Retina (tissue), 1 donor: Measurements from ENCODE around the gene MPZ.
"Not testable (repeated sequence)": the region's sequence is repeated elsewhere in the genome, so short reads cannot be mapped to it uniquely, and the experiment has no call there.

Source experiments
- DNase-seq: peaks from one replicate; pipeline ENCODE4 v3.0.0-alpha.2; 2016

Gene MPZ

GRCh38 chr1:161299347-161299746 is 10.4 kb downstream of the MPZ start:
- DNase-seq, result no peak

- DNase-seq, result no peak
These were observed 11.7 kb downstream of the MPZ start for GRCh38 chr1:161298116-161298515.

- DNase-seq, result no peak
These were observed 12.4 kb downstream of the MPZ start for GRCh38 chr1:161297415-161297814.

- DNase-seq, result no peak
These were observed 19.0 kb downstream of the MPZ start for GRCh38 chr1:161290779-161291178.

- DNase-seq, result no peak
These were observed 22.2 kb downstream of the MPZ start for GRCh38 chr1:161287482-161288054.

GRCh38 chr1:161285521-161285920 is 24.2 kb downstream of the MPZ start:
- DNase-seq, result no peak

- no peak for DNase-seq
These were observed 24.7 kb downstream of the MPZ start for GRCh38 chr1:161285113-161285512.

GRCh38 chr1:161282991-161283390 is 26.8 kb downstream of the MPZ start:
- DNase-seq, result no peak

- DNase-seq, result peak; percentile 38
These were observed 34.9 kb downstream of the MPZ start for GRCh38 chr1:161274874-161275273.

GRCh38 chr1:161273402-161273801 is 36.4 kb downstream of the MPZ start:
- no peak for DNase-seq

- no peak for DNase-seq
These were observed 42.4 kb downstream of the MPZ start for GRCh38 chr1:161267321-161267720.

GRCh38 chr1:161266836-161267235 is 42.9 kb downstream of the MPZ start:
- no peak for DNase-seq

- DNase-seq, result no peak
These were observed 43.6 kb downstream of the MPZ start for GRCh38 chr1:161266202-161266601.

- DNase-seq, result no peak
These were observed 44.5 kb downstream of the MPZ start for GRCh38 chr1:161265305-161265704.

GRCh38 chr1:161261261-161262235 is 48.2 kb downstream of the MPZ start:
- DNase-seq, result peak; percentile 47

- DNase-seq, result no peak
These were observed 49.1 kb downstream of the MPZ start for GRCh38 chr1:161260376-161261260.

- no peak for DNase-seq
These were observed 50.0 kb downstream of the MPZ start for GRCh38 chr1:161259765-161260164.

- DNase-seq, result peak; percentile 24
These were observed 50.4 kb downstream of the MPZ start for GRCh38 chr1:161259345-161259702.

- peak; percentile 82 for DNase-seq
These were observed 51.1 kb downstream of the MPZ start, which contains the start of gene PCP4L1 for GRCh38 chr1:161258439-161259344. Gene PCP4L1, plus strand, starts transcription at chr1:161258745. Its CDS starts 230 bp downstream, at chr1:161258975.

- DNase-seq, result not testable (repeated sequence)
These were observed 52.7 kb downstream of the MPZ start for GRCh38 chr1:161257109-161257508.

- not testable (repeated sequence) for DNase-seq
These were observed 53.7 kb downstream of the MPZ start for GRCh38 chr1:161255955-161256520.

- DNase-seq, result not testable (repeated sequence)
These were observed 54.5 kb downstream of the MPZ start for GRCh38 chr1:161255302-161255701.
